Stimulated activated CD8-positive, alpha-beta memory T cell treated with anti-CD3 and anti-CD28 coated beads, Interleukin-4, amount 100 ng/mL, for 1 hour (primary cell): ENCODE measurements around the gene SERPINA3.
"Not testable (repeated sequence)": the region's sequence is repeated elsewhere in the genome, so short reads cannot be mapped to it uniquely, and the experiment has no call there.

ENCODE experiments used
- DNase-seq, 2 donors: peaks; one replicate each; pipeline ENCODE4 v3.0.0-alpha.2; 2020; ENCODE audit warnings: low read depth in 2 of 2, low spot score in 1 of 2

Gene SERPINA3

GRCh38 chr14:94631050-94631449 is 18.9 kb downstream of the SERPINA3 start:
- no peak for DNase-seq

GRCh38 chr14:94631536-94632304 is 19.5 kb downstream of the SERPINA3 start:
- DNase-seq: no peak

- no peak for DNase-seq
Measured at GRCh38 chr14:94632305-94632590, 20.1 kb downstream of the SERPINA3 start.

- no peak for DNase-seq
Measured at GRCh38 chr14:94633121-94633520, 20.9 kb downstream of the SERPINA3 start.

GRCh38 chr14:94635154-94635553 is 23.0 kb downstream of the SERPINA3 start:
- no peak for DNase-seq

GRCh38 chr14:94636744-94637412 is 24.7 kb downstream of the SERPINA3 start:
- DNase-seq: no peak

GRCh38 chr14:94637814-94638213 is 25.6 kb downstream of the SERPINA3 start:
- not testable (repeated sequence) for DNase-seq

- DNase-seq: no peak
Measured at GRCh38 chr14:94638339-94638738, 26.1 kb downstream of the SERPINA3 start.

GRCh38 chr14:94638961-94639817 is 27.0 kb downstream of the SERPINA3 start:
- no peak for DNase-seq

GRCh38 chr14:94640721-94641631 is 28.8 kb downstream of the SERPINA3 start:
- no peak for DNase-seq

GRCh38 chr14:94641632-94641955 is 29.4 kb downstream of the SERPINA3 start:
- DNase-seq: no peak

- no peak for DNase-seq
Measured at GRCh38 chr14:94643316-94644101, 31.3 kb downstream of the SERPINA3 start.

GRCh38 chr14:94644102-94644535 is 31.9 kb downstream of the SERPINA3 start:
- no peak for DNase-seq

- no peak for DNase-seq
Measured at GRCh38 chr14:94646066-94646465, 33.9 kb downstream of the SERPINA3 start.

GRCh38 chr14:94646481-94646880 is 34.3 kb downstream of the SERPINA3 start:
- no peak for DNase-seq

- DNase-seq: no peak
Measured at GRCh38 chr14:94648801-94649200, 36.6 kb downstream of the SERPINA3 start.

GRCh38 chr14:94649543-94650443 is 37.6 kb downstream of the SERPINA3 start:
- DNase-seq: no peak

GRCh38 chr14:94650444-94650775 is 38.2 kb downstream of the SERPINA3 start:
- no peak for DNase-seq
